GM19025 (cell line): ENCODE results near the gene CLDN5.

ENCODE experiments used
- ATAC-seq: cut with Tn5 transposase; IDR thresholded peaks from one replicate; pipeline ENCODE4 v1.9.1; 2021; ENCODE audit warnings: mild to moderate bottlenecking, low read depth, moderate library complexity; ENCODE audit not compliant: unreplicated experiment

Gene CLDN5

GRCh38 chr22:19507534-19507861, 16.7 kb downstream of the CLDN5 start:
- no peak for ATAC-seq

- ATAC-seq, result no peak
Measured at GRCh38 chr22:19506212-19506611, 18.0 kb downstream of the CLDN5 start.

GRCh38 chr22:19505735-19506126, 18.5 kb downstream of the CLDN5 start:
- ATAC-seq, result no peak

- no peak for ATAC-seq
Measured at GRCh38 chr22:19504900-19505734, 19.1 kb downstream of the CLDN5 start.

GRCh38 chr22:19503869-19504268, 20.3 kb downstream of the CLDN5 start:
- ATAC-seq, result no peak

- no peak for ATAC-seq
Measured at GRCh38 chr22:19503367-19503766, 20.8 kb downstream of the CLDN5 start.

- no peak for ATAC-seq
Measured at GRCh38 chr22:19501897-19502447, 22.2 kb downstream of the CLDN5 start.

- no peak for ATAC-seq
Measured at GRCh38 chr22:19499880-19500242, 24.3 kb downstream of the CLDN5 start.

- ATAC-seq, result no peak
Measured at GRCh38 chr22:19499236-19499879, 24.9 kb downstream of the CLDN5 start.

- no peak for ATAC-seq
Measured at GRCh38 chr22:19498866-19499190, 25.4 kb downstream of the CLDN5 start.

GRCh38 chr22:19498154-19498865, 25.9 kb downstream of the CLDN5 start:
- no peak for ATAC-seq

- ATAC-seq, result no peak
Measured at GRCh38 chr22:19497245-19497644, 27.0 kb downstream of the CLDN5 start.

GRCh38 chr22:19496324-19496630, 27.9 kb downstream of the CLDN5 start:
- ATAC-seq, result no peak

- ATAC-seq, result no peak
Measured at GRCh38 chr22:19495562-19496323, 28.5 kb downstream of the CLDN5 start.

- ATAC-seq, result no peak
Measured at GRCh38 chr22:19494676-19495173, 29.5 kb downstream of the CLDN5 start.

- ATAC-seq, result no peak
Measured at GRCh38 chr22:19494001-19494560, 30.1 kb downstream of the CLDN5 start.

GRCh38 chr22:19492504-19493174, 31.6 kb downstream of the CLDN5 start:
- ATAC-seq, result no peak

GRCh38 chr22:19490628-19491230, 33.5 kb downstream of the CLDN5 start:
- ATAC-seq, result no peak
